ENCODE data around the gene SOX5. TPM values are rescaled to one million over a fixed set of nuclear protein-coding genes. Genes with fewer than 3 reads are reported as not detected.

SOX5 gene
- total and polyA plus RNA-seq, 2 donors (not counting 1 experiment from before 2014, with no cell fraction given): 9.2 to 32.0 TPM

GRCh38 chr12:23585782-23586163 is 363.7 kb downstream of the SOX5 start:
- no peak overlapping the region for H3K9ac ChIP-seq (ENCODE audit: insufficient read depth, low read length)
- TF ChIP-seq, protein P1, sequence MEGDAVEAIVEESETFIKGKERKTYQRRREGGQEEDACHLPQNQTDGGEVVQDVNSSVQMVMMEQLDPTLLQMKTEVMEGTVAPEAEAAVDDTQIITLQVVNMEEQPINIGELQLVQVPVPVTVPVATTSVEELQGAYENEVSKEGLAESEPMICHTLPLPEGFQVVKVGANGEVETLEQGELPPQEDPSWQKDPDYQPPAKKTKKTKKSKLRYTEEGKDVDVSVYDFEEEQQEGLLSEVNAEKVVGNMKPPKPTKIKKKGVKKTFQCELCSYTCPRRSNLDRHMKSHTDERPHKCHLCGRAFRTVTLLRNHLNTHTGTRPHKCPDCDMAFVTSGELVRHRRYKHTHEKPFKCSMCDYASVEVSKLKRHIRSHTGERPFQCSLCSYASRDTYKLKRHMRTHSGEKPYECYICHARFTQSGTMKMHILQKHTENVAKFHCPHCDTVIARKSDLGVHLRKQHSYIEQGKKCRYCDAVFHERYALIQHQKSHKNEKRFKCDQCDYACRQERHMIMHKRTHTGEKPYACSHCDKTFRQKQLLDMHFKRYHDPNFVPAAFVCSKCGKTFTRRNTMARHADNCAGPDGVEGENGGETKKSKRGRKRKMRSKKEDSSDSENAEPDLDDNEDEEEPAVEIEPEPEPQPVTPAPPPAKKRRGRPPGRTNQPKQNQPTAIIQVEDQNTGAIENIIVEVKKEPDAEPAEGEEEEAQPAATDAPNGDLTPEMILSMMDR (conservative IDR thresholded peaks at IDR 0.05 in 1 of 2, IDR thresholded peaks at IDR 0.05 in 1 of 2; ENCODE audit: low read depth in 1 of 2, low read length in 2 of 2): no peak
- TF ChIP-seq EZH2 (IDR thresholded peaks at IDR 0.05; ENCODE audit: low read length, missing control alignments): no peak

GRCh38 chr12:23585156-23585781 is 364.2 kb downstream of the SOX5 start:
- Histone ChIP-seq H3K36me3 (ENCODE audit: control insufficient read depth, insufficient read depth, low read length) (no peaks in the 10 kb centered on the region), H3K9me3 (ENCODE audit: control insufficient read depth, insufficient read depth, low read depth, low read length) (no peaks in the 10 kb centered on the region), H3K4me3 (replicated peaks in 1 of 4; ENCODE audit: control extremely low read depth in 1 of 4, insufficient read depth in 1 of 4, low read depth in 3 of 4, low read length in 4 of 4) (no peak overlapping the region), H3K27me3 (ENCODE audit: control insufficient read depth, insufficient read depth, low read length) (no peaks in the 10 kb centered on the region), H3K4me2 (ENCODE audit: extremely low read depth, insufficient read depth, low read length) (no peak overlapping the region), H3K27ac (ENCODE audit: insufficient read depth, low read length) (no peak overlapping the region), H3K9ac (ENCODE audit: insufficient read depth, low read length) (no peak overlapping the region), H2AFZ (ENCODE audit: low read length) (no peak overlapping the region), H3K4me1 (ENCODE audit: control insufficient read depth, extremely low read depth, insufficient read depth, low read length) (no peaks in the 10 kb centered on the region), H4K20me1 (ENCODE audit: control insufficient read depth, extremely low read depth, insufficient read depth, low read length) (no peaks in the 10 kb centered on the region), H3K79me2 (ENCODE audit: control insufficient read depth, insufficient read depth, low read length) (no peaks in the 10 kb centered on the region)
- TF ChIP-seq EZH2 (IDR thresholded peaks at IDR 0.05; ENCODE audit: low read length, missing control alignments): no peak
- TF ChIP-seq, protein P1 (conservative IDR thresholded peaks at IDR 0.05 in 1 of 2, IDR thresholded peaks at IDR 0.05 in 1 of 2; ENCODE audit: low read depth in 1 of 2, low read length in 2 of 2): no peak
- no peak for DNase-seq (ENCODE audit: low read depth in 2 of 2)

More at GRCh38 chr12:23585782-23586163, 363.7 kb downstream of the SOX5 start:
- Histone ChIP-seq H3K27me3 (ENCODE audit: control insufficient read depth, insufficient read depth, low read length) (no peaks in the 10 kb centered on the region), H4K20me1 (ENCODE audit: control insufficient read depth, extremely low read depth, insufficient read depth, low read length) (no peaks in the 10 kb centered on the region), H2AFZ (ENCODE audit: low read length) (no peak overlapping the region), H3K4me1 (ENCODE audit: control insufficient read depth, extremely low read depth, insufficient read depth, low read length) (no peaks in the 10 kb centered on the region), H3K9me3 (ENCODE audit: control insufficient read depth, insufficient read depth, low read depth, low read length) (no peaks in the 10 kb centered on the region), H3K36me3 (ENCODE audit: control insufficient read depth, insufficient read depth, low read length) (no peaks in the 10 kb centered on the region), H3K27ac (ENCODE audit: insufficient read depth, low read length) (no peak overlapping the region), H3K4me3 (replicated peaks in 1 of 4; ENCODE audit: control extremely low read depth in 1 of 4, insufficient read depth in 1 of 4, low read depth in 3 of 4, low read length in 4 of 4) (no peak overlapping the region), H3K4me2 (ENCODE audit: extremely low read depth, insufficient read depth, low read length) (no peak overlapping the region), H3K79me2 (ENCODE audit: control insufficient read depth, insufficient read depth, low read length) (no peaks in the 10 kb centered on the region)
- no peak for DNase-seq (ENCODE audit: low read depth in 2 of 2)

GRCh38 chr12:23581913-23582312 is 367.6 kb downstream of the SOX5 start:
- H3K27me3 ChIP-seq (ENCODE audit: control insufficient read depth, insufficient read depth, low read length): no peaks in the 10 kb centered on the region
- H3K4me3 ChIP-seq (replicated peaks in 1 of 4; ENCODE audit: control extremely low read depth in 1 of 4, insufficient read depth in 1 of 4, low read depth in 3 of 4, low read length in 4 of 4): no peak overlapping the region
- no peaks in the 10 kb centered on the region for H3K4me1 ChIP-seq (ENCODE audit: control insufficient read depth, extremely low read depth, insufficient read depth, low read length)
- H3K79me2 ChIP-seq (ENCODE audit: control insufficient read depth, insufficient read depth, low read length): no peaks in the 10 kb centered on the region
- H3K9me3 ChIP-seq (ENCODE audit: control insufficient read depth, insufficient read depth, low read depth, low read length): no peaks in the 10 kb centered on the region
- H2AFZ ChIP-seq (ENCODE audit: low read length): no peak overlapping the region
- no peaks in the 10 kb centered on the region for H3K36me3 ChIP-seq (ENCODE audit: control insufficient read depth, insufficient read depth, low read length)
- H4K20me1 ChIP-seq (ENCODE audit: control insufficient read depth, extremely low read depth, insufficient read depth, low read length): no peaks in the 10 kb centered on the region
- TF ChIP-seq EZH2 (IDR thresholded peaks at IDR 0.05; ENCODE audit: low read length, missing control alignments): no peak
- TF ChIP-seq, protein P1 (conservative IDR thresholded peaks at IDR 0.05 in 1 of 2, IDR thresholded peaks at IDR 0.05 in 1 of 2; ENCODE audit: low read depth in 1 of 2, low read length in 2 of 2): no peak
- H3K27ac ChIP-seq (ENCODE audit: insufficient read depth, low read length): no peak overlapping the region
- no peak overlapping the region for H3K4me2 ChIP-seq (ENCODE audit: extremely low read depth, insufficient read depth, low read length)
- H3K9ac ChIP-seq (ENCODE audit: insufficient read depth, low read length): no peak overlapping the region
- DNase-seq (ENCODE audit: low read depth in 2 of 2): no peak
